NCI-H2107 treated with DMSO at 0.1 percent for 48 hours (cell line): ENCODE results near the gene EPHA7.

Experiments
- DNase-seq: peaks from one replicate; lab custom pipeline; 2025; ENCODE audit not compliant: unreplicated experiment; lab: John Stamatoyannopoulos, UW

The EPHA7 gene

DNA sequence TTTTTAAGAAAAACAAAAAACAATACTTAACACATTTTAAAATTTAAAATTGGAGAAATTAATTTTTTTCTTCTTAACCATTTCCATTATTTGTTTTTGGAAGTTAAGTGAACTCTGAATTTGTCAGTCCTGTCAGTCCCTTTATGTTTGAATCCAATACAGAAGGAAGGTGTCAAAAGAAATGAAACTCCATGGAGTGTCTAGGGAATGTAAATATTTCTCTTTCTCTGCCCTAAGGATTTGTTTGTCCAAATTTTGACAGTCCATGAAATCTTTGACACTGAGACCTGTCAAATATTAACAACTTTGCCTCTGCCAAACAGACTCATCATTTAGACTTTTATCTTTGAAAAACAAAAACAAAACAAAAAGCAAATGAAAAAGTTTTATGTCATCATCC, 166.4 kb downstream of the EPHA7 start:
- DNase-seq = no peak

GRCh38 chr6:93248631-93249030, 170.7 kb downstream of the EPHA7 start:
- no peak for DNase-seq

DNA sequence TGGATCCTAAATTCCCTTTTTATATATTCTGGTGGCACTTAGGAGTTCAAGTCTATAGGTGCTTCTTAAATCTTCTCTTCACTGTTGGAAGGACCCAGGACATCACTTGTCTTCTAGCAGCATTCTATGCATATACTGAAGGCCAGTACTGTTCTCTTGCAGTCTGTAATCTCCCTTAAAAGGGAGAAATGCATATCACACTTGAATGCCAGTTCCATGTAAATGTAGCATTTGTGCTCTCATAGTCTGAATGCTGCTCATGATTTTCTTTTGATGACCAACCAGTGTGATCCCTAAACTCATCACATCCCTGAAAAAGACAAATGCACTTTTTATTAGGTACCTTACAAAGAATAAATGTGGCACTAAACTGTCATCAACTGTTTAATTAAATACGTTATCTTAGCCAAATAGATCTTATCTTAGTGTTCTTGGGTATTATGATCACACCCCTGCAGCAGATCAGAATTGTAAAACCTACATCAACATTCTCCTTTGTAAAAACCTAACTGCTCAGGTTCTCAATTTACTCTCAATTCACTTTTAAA, 176.1 kb downstream of the EPHA7 start:
- DNase-seq = no peak

GRCh38 chr6:93242049-93242448, 177.3 kb downstream of the EPHA7 start:
- DNase-seq = no peak

DNA sequence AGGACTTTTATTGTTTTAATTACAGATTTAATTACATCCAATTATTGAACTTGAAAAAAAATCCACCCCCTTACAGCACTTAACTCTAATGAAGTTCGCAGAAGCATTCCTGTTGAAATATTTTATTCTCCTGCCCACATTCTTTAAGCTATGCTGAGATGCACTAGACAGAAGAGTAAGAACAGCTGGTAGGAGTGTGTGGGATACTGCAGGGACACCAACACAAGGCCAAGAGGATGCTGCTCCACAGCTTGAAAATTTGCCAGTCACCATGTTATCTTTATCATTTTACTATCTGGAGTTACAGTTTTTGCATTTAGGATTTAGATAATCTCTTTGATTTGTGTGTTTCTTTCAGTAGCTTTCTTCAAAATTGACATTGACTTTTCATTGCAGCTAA, 180.7 kb downstream of the EPHA7 start:
- DNase-seq = no peak

GRCh38 chr6:93235775-93236174, 183.6 kb downstream of the EPHA7 start:
- DNase-seq = no peak

DNA sequence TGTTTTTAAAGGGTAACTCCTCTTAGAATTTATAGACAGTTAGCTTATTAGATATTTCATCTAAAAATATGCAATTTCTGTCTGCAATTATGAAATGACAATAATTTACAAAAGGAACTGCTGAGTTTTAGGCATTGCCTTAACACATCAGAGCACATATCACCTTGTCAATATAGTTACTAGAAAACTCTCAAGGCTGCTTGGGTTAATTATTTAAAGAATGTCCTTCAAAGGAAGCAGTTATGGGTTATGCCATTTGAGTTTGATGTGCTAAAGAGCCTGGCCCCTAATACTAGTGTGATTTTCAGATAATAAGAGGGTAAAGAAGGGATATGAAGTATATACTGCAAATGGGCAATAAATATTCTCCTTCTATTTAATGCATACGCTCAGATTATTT, 192.5 kb downstream of the EPHA7 start:
- DNase-seq = no peak

DNA sequence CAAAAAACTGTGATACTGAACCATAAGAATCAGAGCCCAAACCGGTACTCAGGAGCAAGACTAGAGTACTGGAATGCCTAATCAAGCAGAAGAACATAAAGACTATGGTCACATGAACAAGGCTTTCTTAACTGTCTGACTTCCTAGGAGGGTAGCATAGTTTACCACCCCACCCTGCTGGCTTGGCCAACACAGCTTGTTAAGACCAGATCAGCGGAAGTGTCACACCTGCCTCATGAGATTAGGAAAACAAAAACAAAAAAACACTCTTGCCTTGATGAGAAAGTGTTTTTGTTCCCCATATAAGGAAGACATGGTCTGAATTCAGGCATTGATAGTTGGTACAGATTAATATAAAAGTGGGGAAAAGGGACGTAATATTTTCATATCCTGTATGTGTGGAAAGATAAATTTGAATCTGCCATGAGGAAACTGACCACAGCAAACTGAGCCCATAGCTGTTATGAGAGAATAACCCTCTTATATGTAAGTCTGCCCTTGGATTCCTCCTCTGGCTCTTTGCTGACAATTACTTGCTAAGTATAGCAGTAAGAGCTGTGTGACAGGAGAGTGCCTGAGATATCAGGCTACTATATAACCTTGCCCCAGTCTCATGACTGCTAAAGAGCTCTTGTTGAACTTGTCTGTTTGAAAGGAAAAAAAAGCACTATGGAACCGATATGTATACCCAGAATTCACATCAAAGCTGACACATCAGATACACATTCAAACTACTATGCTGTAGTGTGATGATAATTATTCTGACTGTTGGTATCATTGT, 197.1 kb downstream of the EPHA7 start:
- no peak for DNase-seq

- DNase-seq = no peak
Observed at GRCh38 chr6:93219447-93219846, 199.9 kb downstream of the EPHA7 start.

DNA sequence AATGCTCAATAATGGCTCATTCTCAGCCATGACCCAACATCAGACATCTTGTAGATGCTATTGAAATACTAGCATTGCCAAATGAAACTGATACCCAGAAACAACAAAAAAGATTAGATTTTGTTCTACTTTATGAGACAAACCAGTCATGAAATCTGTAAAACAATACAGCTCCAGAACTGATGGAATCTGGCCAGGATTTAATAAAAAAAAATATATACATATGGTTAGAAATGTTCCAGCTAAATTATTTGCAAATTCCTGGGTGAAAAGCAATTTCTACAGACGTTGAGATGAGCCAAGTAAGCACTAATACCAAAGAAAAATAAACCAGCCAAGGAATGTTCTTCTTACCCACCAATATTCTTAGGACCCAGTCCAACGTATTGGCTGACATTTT, 201.3 kb downstream of the EPHA7 start:
- DNase-seq = no peak

DNA sequence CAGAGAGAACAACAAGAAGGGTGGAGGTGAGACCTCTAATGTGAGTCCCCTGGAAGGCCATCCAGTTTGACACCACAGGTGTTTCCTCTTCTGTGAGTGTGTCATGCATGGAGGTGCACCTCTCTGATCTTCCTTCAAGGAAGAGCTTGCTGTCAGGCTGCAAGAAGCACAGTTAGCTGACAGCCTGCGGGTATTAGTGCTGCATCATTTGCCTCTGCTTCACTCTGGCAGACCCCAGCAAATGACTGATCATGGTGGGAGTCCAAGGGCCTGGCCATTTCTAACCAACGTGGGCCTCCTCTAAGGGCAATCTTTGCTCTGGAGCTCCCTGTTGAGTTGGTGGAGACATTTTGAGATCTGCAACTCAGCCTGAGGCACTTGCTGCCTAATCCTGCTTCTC, 206.3 kb downstream of the EPHA7 start:
- no peak for DNase-seq

GRCh38 chr6:93210908-93211307, 208.5 kb downstream of the EPHA7 start:
- no peak for DNase-seq

- no peak for DNase-seq
Observed at GRCh38 chr6:93209358-93209757, 210.0 kb downstream of the EPHA7 start.

- DNase-seq = no peak
Observed at GRCh38 chr6:93196406-93196970, 222.9 kb downstream of the EPHA7 start.

DNA sequence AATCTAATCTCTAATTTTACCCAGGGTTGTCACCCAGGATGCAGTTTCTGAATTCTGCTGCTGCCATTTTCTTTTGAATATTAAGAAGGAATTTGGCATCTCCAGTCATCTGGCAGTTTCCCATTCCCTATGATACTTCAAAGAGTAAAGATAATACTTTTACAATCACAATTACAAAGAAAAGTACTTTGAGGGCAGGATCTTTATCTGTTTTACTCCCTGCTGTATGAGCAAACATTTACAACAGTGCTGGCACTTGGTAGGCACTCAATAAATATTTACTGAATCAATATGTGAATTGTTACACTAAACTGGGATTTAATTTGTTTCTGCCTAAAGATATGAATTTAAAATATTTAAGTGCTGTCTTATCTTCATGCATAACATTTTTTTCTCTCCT, 224.9 kb downstream of the EPHA7 start:
- DNase-seq = no peak

DNA sequence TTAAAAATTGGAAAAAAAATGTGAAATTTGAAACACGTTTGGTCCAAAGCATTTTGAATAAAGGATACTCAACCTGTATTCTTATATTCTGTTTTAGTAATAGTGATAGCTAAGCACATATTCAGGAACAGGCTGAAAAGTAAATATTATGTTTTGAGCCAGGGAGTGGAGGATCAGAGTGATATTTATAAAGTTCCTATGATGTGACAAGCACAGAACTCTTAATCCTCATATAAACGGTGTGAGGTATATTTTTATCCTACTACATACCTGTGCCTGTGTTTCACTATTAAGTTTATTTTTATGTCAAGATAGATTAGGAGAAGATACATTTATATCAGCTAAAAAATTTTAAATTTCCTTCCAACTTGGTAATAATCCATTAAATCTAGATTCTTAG, 225.5 kb downstream of the EPHA7 start:
- DNase-seq = no peak
